Ovary (tissue), 9 donors: ENCODE data around the gene PCYT1A. TPM values are rescaled to one million over a fixed set of nuclear protein-coding genes. Genes with fewer than 3 reads are reported as not detected.
"Not testable (repeated sequence)": the region's sequence is repeated elsewhere in the genome, so short reads cannot be mapped to it uniquely, and the experiment has no call there.

Experiments
- DNase-seq, 5 donors: peaks; one replicate each; pipeline ENCODE4 v3.0.0-alpha.2; 2019 to 2020
- H3K27ac ChIP-seq, 2 donors: fragments of 200-600 bp; one replicate each; pipeline versions ENCODE4 v1.5.1 to v1.8.0; 2019 to 2022
- H3K27me3 ChIP-seq: fragments of 200-600 bp; one replicate; pipeline ENCODE4 v1.8.0; 2022
- H3K36me3 ChIP-seq: fragments of 200-600 bp; sonication (generic); one replicate; pipeline ENCODE4 v1.5.1; 2019
- H3K4me1 ChIP-seq: one replicate; pipeline ENCODE4 v1.8.1; 2013; ENCODE audit warnings: mild to moderate bottlenecking, moderate library complexity; ENCODE audit not compliant: insufficient read depth
- H3K4me3 ChIP-seq: fragments of 200-600 bp; sonication (generic); one replicate; pipeline ENCODE4 v1.5.1; 2017
- H3K9me3 ChIP-seq, 2 donors: fragments of 200-600 bp in 1 of 2; sonication (generic) in 1 of 2; one replicate each; pipeline versions ENCODE4 v1.5.1 to v1.8.1; 2013 to 2019; ENCODE audit warnings: mild to moderate bottlenecking in 1 of 2, moderate library complexity in 1 of 2
- CTCF ChIP-seq, 3 donors: fragments of 450-650 bp in 2 of 3; fragments of 200-600 bp in 1 of 3; IDR thresholded peaks; one replicate each; pipeline versions ENCODE4 v1.5.1 to v1.8.0; 2016 to 2022; ENCODE audit warnings: antibody characterized with exemption in 3 of 3, mild to moderate bottlenecking in 1 of 3
- EP300 ChIP-seq: sonication (generic); formaldehyde crosslinking; IDR thresholded peaks from one replicate; pipeline ENCODE4 v1.6.1; 2017; ENCODE audit warnings: antibody characterized with exemption
- POLR2A ChIP-seq: fragments of 450-650 bp; IDR thresholded peaks from one replicate; pipeline ENCODE4 v1.6.1; 2017; ENCODE audit warnings: antibody characterized with exemption, mild to moderate bottlenecking, moderate library complexity
- WGBS, 3 donors: extraction: QIAGEN DNeasy Blood & Tissue Kit in 1 of 3; methylation state at CpG; one replicate each; pipeline versions ENCODE4 v1.1.5 to v1.1.7; 2013 to 2017; 5-methylcytosine and 5-hydroxymethylcytosine counted together
- intact Hi-C, 4 donors: fragments of 100-400 bp; cut with DNase I; formaldehyde crosslinking; loops; one replicate each; pipeline versions ENCODE4 v1.11.0 to v1.15.1; 2022 to 2023
- polyA plus RNA-seq, 2 donors: library from polyadenylated mRNA; stranded (reverse); fragments of 200-250 nt in 1 of 2; fragments of 350-450 nt in 1 of 2; fragmentation: Illumina TruSeq in 1 of 2; extraction: RNeasy Lipid Tissue Mini Kit (QIAGEN cat#74804) in 1 of 2; gene quantifications; one replicate each; pipeline ENCODE4 v1.2.3, GENCODE V29; 2013 to 2014
- total RNA-seq, 7 donors: library from RNA; depleted of rRNA in 2 of 7; stranded (reverse); fragments of >200 nt in 2 of 7; fragmentation: NEBNext Ultra II Directional in 3 of 7; extraction: Animal tissue kit (Norgen Biotek cat#: 25700) in 3 of 7; gene quantifications; one replicate each; pipeline versions ENCODE4 v1.1.0 to v1.2.4, GENCODE V29; 2016 to 2023
- donor health status: DM: no; HTN: no; CAD: no; lungs with moderate emphysema.
- donor health status: DM: no; HTN: no; CAD: no.
- donor health status: Bipolar disorder and iron deficiency.
- donor health status: DM: yes; HTN: yes; CAD: no.
- donor health status: DM: no; HTN: no; CAD: no.
- donor health status: DM: yes; HTN: yes; CAD: no.

Gene PCYT1A
- total and polyA plus RNA-seq, 9 donors = 16.3 to 58.1 (median 33.7) TPM

DNA sequence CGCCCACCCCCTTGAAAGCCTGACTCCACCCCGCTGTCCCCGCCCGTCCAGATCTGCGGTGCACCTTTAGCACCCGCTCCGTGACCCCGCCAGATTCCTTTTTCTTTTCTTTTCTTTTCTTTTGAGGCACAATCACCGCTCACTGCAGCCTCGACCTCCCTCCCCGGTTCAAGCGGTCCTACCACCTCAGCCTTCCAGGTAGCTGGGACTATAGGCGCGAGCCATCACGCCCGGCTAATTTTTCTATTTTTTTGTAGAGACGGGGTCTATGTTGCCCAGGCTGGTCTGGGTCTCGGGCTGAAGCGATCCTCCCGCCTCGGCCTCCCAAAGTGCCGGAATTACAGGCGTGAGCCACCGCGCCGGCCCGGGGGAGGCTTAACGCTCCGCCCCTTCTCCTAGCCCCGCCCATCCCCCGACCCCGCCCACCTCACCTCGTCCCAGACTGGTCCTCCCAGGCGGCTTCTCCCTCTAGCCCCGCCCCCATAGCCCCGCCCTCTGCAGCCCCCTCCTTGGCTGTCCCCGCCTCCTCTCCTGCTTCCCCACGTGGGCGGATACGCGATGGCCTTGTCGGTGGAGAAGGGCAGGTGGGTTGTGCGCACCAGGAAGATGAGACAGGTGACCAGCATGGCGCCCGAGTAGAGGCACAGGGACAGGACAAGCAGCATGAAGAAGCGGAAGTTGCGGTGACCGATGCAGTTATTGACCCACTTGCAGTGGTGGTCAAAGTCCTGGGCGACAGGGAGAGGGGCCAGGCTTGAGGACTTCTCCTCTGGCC lies 79.5 kb downstream of the PCYT1A start:
- H3K4me1 ChIP-seq = peaks cover 7% of the 10 kb centered on the region
- no peaks in the 10 kb centered on the region for H3K36me3 ChIP-seq
- no peaks in the 10 kb centered on the region for H3K27me3 ChIP-seq
- no peaks in the 10 kb centered on the region for H3K9me3 ChIP-seq
- H3K27ac ChIP-seq = peak overlapping the region in 1 of 2 donors; percentile 45
- no peak for TF ChIP-seq CTCF (IDR thresholded peaks at IDR 0.05)
- no peak for TF ChIP-seq EP300
- no peak for TF ChIP-seq POLR2A
- peak; percentile 70 to 89 (median 83) for DNase-seq
- intact Hi-C loops = no loop called here
- WGBS, 3 donors = 26 to 40% (median 33%) methylated on average over 35 to 49 of the region's 49 CpGs
- H3K4me3 ChIP-seq = peak overlapping the region; percentile 25

DNA sequence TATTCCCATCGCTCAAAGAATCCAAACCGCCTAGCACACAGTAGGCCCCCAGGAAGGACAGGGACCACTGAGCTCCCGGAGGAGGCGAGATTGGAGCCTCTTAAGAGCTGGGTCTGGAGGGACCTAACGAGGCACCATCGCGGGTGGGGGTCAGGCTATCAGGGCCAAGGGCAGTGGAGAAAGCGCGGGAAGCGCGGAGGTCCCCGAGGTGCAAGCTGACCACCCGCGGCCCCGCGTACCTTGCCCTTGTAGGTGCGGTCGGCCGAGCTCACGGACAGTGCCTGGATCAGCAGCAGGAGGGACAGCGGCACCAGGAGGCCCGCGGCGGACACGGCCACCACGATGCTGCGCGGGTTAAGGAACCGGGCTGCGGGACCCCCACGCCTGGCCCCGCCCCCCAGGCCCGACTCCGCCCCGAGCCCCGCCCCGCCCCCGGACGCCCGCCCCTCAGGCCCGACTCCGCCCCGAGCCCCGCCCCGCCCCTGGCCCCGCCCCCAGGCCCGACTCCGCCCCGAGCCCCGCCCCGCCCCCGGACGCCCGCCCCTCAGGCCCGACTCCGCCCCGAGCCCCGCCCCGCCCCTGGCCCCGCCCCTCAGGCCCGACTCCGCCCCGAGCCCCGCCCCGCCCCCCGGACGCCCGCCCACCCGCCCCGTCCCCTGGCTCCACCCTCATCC lies 80.2 kb downstream of the PCYT1A start:
- TF ChIP-seq CTCF (IDR thresholded peaks at IDR 0.05) = no peak
- TF ChIP-seq POLR2A = no peak
- no peak for TF ChIP-seq EP300
- Histone ChIP-seq H3K36me3 (no peaks in the 10 kb centered on the region), H3K4me3 (peak overlapping the region; percentile 31), H3K27ac (peak overlapping the region in 1 of 2 donors; percentile 29), H3K9me3 (no peaks in the 10 kb centered on the region), H3K27me3 (no peaks in the 10 kb centered on the region), H3K4me1 (peaks cover 7% of the 10 kb centered on the region)
- intact Hi-C loops = no loop called here
- DNase-seq = peak; percentile 52 to 75 (median 70)
- 15 to 19% (median 16%) methylated on average over 27 to 37 of the region's 70 CpGs for WGBS, 3 donors

GRCh38 chr3:196205442-196206205 lies 81.9 kb downstream of the PCYT1A start:
- WGBS, 3 donors = 90 to 91% (median 91%) methylated on average over 9 of the region's 9 CpGs
- intact Hi-C loops = not testable (repeated sequence)

GRCh38 chr3:196203846-196204245 lies 83.7 kb downstream of the PCYT1A start:
- TF ChIP-seq CTCF (IDR thresholded peaks at IDR 0.05) (no peak), EP300 (no peak), POLR2A (no peak)
- intact Hi-C loops = no loop called here

More at GRCh38 chr3:196205442-196206205, 81.9 kb downstream of the PCYT1A start:
- H3K4me3 ChIP-seq, DNase-seq, H3K4me1 ChIP-seq, H3K27me3 ChIP-seq, H3K27ac ChIP-seq, H3K9me3 ChIP-seq, H3K36me3 ChIP-seq: not testable (repeated sequence)

More at GRCh38 chr3:196203846-196204245, 83.7 kb downstream of the PCYT1A start:
- 84 to 95% (median 86%) methylated on average over 3 of the region's 3 CpGs for WGBS, 3 donors
- H3K27me3 ChIP-seq = no peaks in the 10 kb centered on the region
- H3K27ac ChIP-seq = no peak overlapping the region
- no peak for DNase-seq
- H3K36me3 ChIP-seq = no peaks in the 10 kb centered on the region
- H3K4me3 ChIP-seq = no peak overlapping the region
- H3K4me1 ChIP-seq = peaks cover 6% of the 10 kb centered on the region
- H3K9me3 ChIP-seq = no peaks in the 10 kb centered on the region
